H1 (cell line): ENCODE data around the gene ANXA2. TPM values are rescaled to one million over a fixed set of nuclear protein-coding genes. Genes with fewer than 3 reads are reported as not detected.

Experiments used
- CTCF ChIA-PET: fragments of 300-600 bp; sonication (Branson Sonifier 250); formaldehyde crosslinking; loops from one replicate; lab custom pipeline; 2021; ENCODE audit not compliant: partially characterized antibody; lab: Charles Lee
- POLR2A ChIA-PET: fragments of 300-600 bp; sonication (Branson Sonifier 250); formaldehyde crosslinking; loops from one replicate; lab custom pipeline; 2021; ENCODE audit warnings: inconsistent platforms; ENCODE audit not compliant: partially characterized antibody; lab: Charles Lee
- DNase-seq, 2 experiments: peaks; one replicate each; pipeline versions ENCODE4 v3.0.0 to v3.0.0-alpha.2; 2010 to 2022; ENCODE audit warnings: low spot score in 2 of 2, low read depth in 1 of 2, mixed read lengths in 1 of 2
- FAIRE-seq: peaks from 2 replicates; lab custom pipeline; 2011; peaks lifted over from hg19 to GRCh38; lab: Jason Lieb, UNC
- H2AFZ ChIP-seq: 2 replicates; pipeline ENCODE4 v1.8.1; 2012; ENCODE audit warnings: low read length, inconsistent platforms
- H2AK5ac ChIP-seq: 2 replicates; pipeline ENCODE4 v1.6.1; 2013; ENCODE audit warnings: low read depth, low read length
- H2BK120ac ChIP-seq: replicated peaks from 2 replicates; pipeline ENCODE3; 2013; ENCODE audit warnings: low read depth, low read length, inconsistent platforms
- H2BK12ac ChIP-seq: 2 replicates; pipeline ENCODE4 v1.6.1; 2013; ENCODE audit warnings: low read depth, low read length
- H2BK15ac ChIP-seq: 2 replicates; pipeline ENCODE4 v1.6.1; 2013; ENCODE audit warnings: low read length
- H2BK20ac ChIP-seq: 2 replicates; pipeline ENCODE4 v1.6.1; 2013; ENCODE audit warnings: low read length
- H2BK5ac ChIP-seq: 2 replicates; pipeline ENCODE4 v1.6.1; 2013; ENCODE audit warnings: low read depth, low read length
- H3K14ac ChIP-seq: 2 replicates; pipeline ENCODE4 v1.6.1; 2013; ENCODE audit warnings: inconsistent platforms; ENCODE audit not compliant: insufficient read length
- H3K18ac ChIP-seq: 2 replicates; pipeline ENCODE4 v1.6.1; 2013; ENCODE audit warnings: low read length; ENCODE audit errors: extremely low read depth
- H3K23ac ChIP-seq: 2 replicates; pipeline ENCODE4 v1.6.1; 2013; ENCODE audit warnings: inconsistent platforms; ENCODE audit not compliant: insufficient read length
- H3K23me2 ChIP-seq: 2 replicates; pipeline ENCODE4 v1.6.1; 2013; ENCODE audit warnings: low read depth, low read length
- H3K27ac ChIP-seq: 2 replicates; pipeline ENCODE4 v1.6.1; 2011; ENCODE audit warnings: low read depth, low read length, inconsistent platforms
- H3K27me3 ChIP-seq, 4 experiments: replicated peaks in 1 of 4; 1 replicate in 1 of 4; 2 replicates in 3 of 4; pipeline versions ENCODE4 v1.6.1 to v1.8.1; 2011 to 2013; ENCODE audit warnings: low read length in 3 of 4, mild to moderate bottlenecking in 3 of 4, inconsistent platforms in 2 of 4, mixed read lengths in 2 of 4, moderate library complexity in 1 of 4; ENCODE audit not compliant: control insufficient read depth in 3 of 4, insufficient read depth in 3 of 4; ENCODE audit errors: extremely low read depth in 1 of 4
- H3K36me3 ChIP-seq, 4 experiments: 2 replicates each; pipeline versions ENCODE4 v1.6.1 to v1.8.1; 2011 to 2013; ENCODE audit warnings: mild to moderate bottlenecking in 4 of 4, low read length in 3 of 4, moderate library complexity in 2 of 4, control low read depth in 1 of 4, inconsistent platforms in 1 of 4; ENCODE audit not compliant: insufficient read depth in 4 of 4, control insufficient read depth in 2 of 4
- H3K4ac ChIP-seq: replicated peaks from 2 replicates; pipeline ENCODE3; 2013; ENCODE audit warnings: low read length, low read depth, mixed read lengths, inconsistent platforms; ENCODE audit not compliant: insufficient read length
- H3K4me1 ChIP-seq, 4 experiments: replicated peaks in 1 of 4; 1 replicate in 1 of 4; 2 replicates in 3 of 4; pipeline versions ENCODE4 v1.6.1 to v1.8.1; 2011 to 2013; ENCODE audit warnings: low read length in 3 of 4, inconsistent platforms in 2 of 4, mixed read lengths in 1 of 4; ENCODE audit not compliant: insufficient read depth in 4 of 4, control insufficient read depth in 3 of 4
- H3K4me2 ChIP-seq, 2 experiments: 2 replicates each; pipeline versions ENCODE4 v1.6.1 to v1.8.1; 2011 to 2013; ENCODE audit warnings: low read depth in 2 of 2, low read length in 2 of 2, control low read depth in 1 of 2, inconsistent platforms in 1 of 2, mild to moderate bottlenecking in 1 of 2; ENCODE audit not compliant: insufficient read depth in 1 of 2
- H3K4me3 ChIP-seq, 4 experiments: fragments of 200-600, 300-600 bp in 1 of 4; sonication (generic), shearing (Covaris generic), sonication (Bioruptor Twin) in 1 of 4; 2 replicates each; pipeline versions ENCODE4 v1.5.1 to v1.8.1; 2011 to 2016; ENCODE audit warnings: low read length in 4 of 4, low read depth in 3 of 4, control low read depth in 2 of 4, inconsistent platforms in 2 of 4, mild to moderate bottlenecking in 2 of 4, mixed read lengths in 1 of 4, moderate library complexity in 1 of 4; ENCODE audit not compliant: insufficient read depth in 2 of 4; ENCODE audit errors: extremely low read depth in 1 of 4
- H3K56ac ChIP-seq: replicated peaks from 2 replicates; pipeline ENCODE3; 2013; ENCODE audit warnings: low read depth, mild to moderate bottlenecking, mixed read lengths, low read length, inconsistent platforms; ENCODE audit not compliant: insufficient read length
- H3K79me1 ChIP-seq: 2 replicates; pipeline ENCODE4 v1.6.1; 2013; ENCODE audit warnings: low read depth, low read length, control low read depth
- H3K79me2 ChIP-seq, 2 experiments: 2 replicates each; pipeline versions ENCODE4 v1.6.1 to v1.8.1; 2012 to 2013; ENCODE audit warnings: low read length in 2 of 2, mild to moderate bottlenecking in 2 of 2, inconsistent platforms in 1 of 2; ENCODE audit not compliant: insufficient read depth in 2 of 2, control insufficient read depth in 1 of 2
- H3K9ac ChIP-seq, 4 experiments: replicated peaks in 1 of 4; 1 replicate in 1 of 4; 2 replicates in 3 of 4; pipeline versions ENCODE4 v1.6.1 to v1.8.1; 2011 to 2013; ENCODE audit warnings: low read depth in 3 of 4, low read length in 3 of 4, control low read depth in 2 of 4, mild to moderate bottlenecking in 2 of 4, moderate library complexity in 2 of 4, inconsistent platforms in 1 of 4; ENCODE audit errors: extremely low read depth in 1 of 4
- H3K9me3 ChIP-seq, 2 experiments: 2 replicates each; pipeline versions ENCODE4 v1.6.1 to v1.8.1; 2012 to 2013; ENCODE audit warnings: mild to moderate bottlenecking in 2 of 2, moderate library complexity in 2 of 2, control low read depth in 1 of 2, inconsistent platforms in 1 of 2, low read depth in 1 of 2, low read length in 1 of 2, mixed read lengths in 1 of 2; ENCODE audit not compliant: insufficient read depth in 2 of 2
- H4K20me1 ChIP-seq, 2 experiments: replicated peaks in 1 of 2; 2 replicates each; pipeline versions ENCODE3 to v1.8.1; 2011 to 2013; ENCODE audit warnings: inconsistent platforms in 2 of 2, low read length in 2 of 2, mild to moderate bottlenecking in 1 of 2; ENCODE audit not compliant: insufficient read depth in 2 of 2, control insufficient read depth in 1 of 2
- H4K5ac ChIP-seq: 2 replicates; pipeline ENCODE4 v1.6.1; 2013; ENCODE audit warnings: low read length, low read depth, mixed read lengths, inconsistent platforms; ENCODE audit not compliant: insufficient read length
- H4K8ac ChIP-seq: 2 replicates; pipeline ENCODE4 v1.8.0; 2013; ENCODE audit warnings: mild to moderate bottlenecking, moderate library complexity, low read length, inconsistent platforms; ENCODE audit not compliant: insufficient read depth; ENCODE audit errors: extremely low read depth
- H4K91ac ChIP-seq: replicated peaks from 2 replicates; pipeline ENCODE3; 2013; ENCODE audit warnings: low read length, mixed read lengths, inconsistent platforms; ENCODE audit not compliant: insufficient read length
- CBX5 ChIP-seq: fragments of 300-800, 300-1000 bp; sonication (generic); IDR thresholded peaks from 2 replicates; pipeline ENCODE4 v1.7.1; 2016; ENCODE audit warnings: antibody characterized with exemption, low read length, low read depth
- CBX8 ChIP-seq: fragments of 300-800, 300-1000 bp; sonication (generic); IDR thresholded peaks from 2 replicates; pipeline ENCODE4 v1.7.1; 2016; ENCODE audit warnings: low read depth, low read length, borderline replicate concordance
- CEBPB ChIP-seq: IDR thresholded peaks from 2 replicates; pipeline ENCODE4 v1.6.1; 2012; ENCODE audit warnings: low read depth, low read length
- CTBP2 ChIP-seq: IDR thresholded peaks from 2 replicates; pipeline ENCODE4 v1.7.0; 2011; ENCODE audit warnings: borderline replicate concordance, mild to moderate bottlenecking, moderate library complexity, mixed read lengths, low read length; ENCODE audit not compliant: insufficient read depth, insufficient read length
- GTF2F1 ChIP-seq: IDR thresholded peaks from 2 replicates; pipeline ENCODE4 v1.6.1; 2012; ENCODE audit warnings: low read depth, low read length, improper control_type of control experiment, borderline replicate concordance
- NANOG ChIP-seq: IDR thresholded peaks from 2 replicates; pipeline ENCODE4 v1.6.1; 2011; ENCODE audit warnings: low read length, low read depth, mild to moderate bottlenecking, inconsistent platforms; ENCODE audit not compliant: insufficient read depth, poor library complexity, severe bottlenecking
- PHF8 ChIP-seq: fragments of 200-600 bp; sonication (generic); conservative IDR thresholded peaks from 2 replicates; pipeline ENCODE4 v1.7.1; 2012; ENCODE audit warnings: low read depth, mild to moderate bottlenecking, inconsistent platforms, low read length, moderate library complexity
- SIRT6 ChIP-seq: IDR thresholded peaks from one replicate; pipeline ENCODE4 v1.7.1; 2012; ENCODE audit warnings: low read length, inconsistent platforms
- SP1 ChIP-seq: IDR thresholded peaks from 2 replicates; pipeline ENCODE4 v1.6.1; 2011; ENCODE audit warnings: low read depth, low read length
- SP4 ChIP-seq: IDR thresholded peaks from 2 replicates; pipeline ENCODE4 v1.6.1; 2012; ENCODE audit warnings: low read length, inconsistent platforms
- WGBS, 2 experiments: shearing (Covaris generic) in 1 of 2; methylation state at CpG; one replicate each; pipeline versions ENCODE4 v1.1.6 to v1.1.7; 2013 to 2015; ENCODE audit warnings: low lambda C conversion rate in 2 of 2, mixed read lengths in 2 of 2, inconsistent platforms in 1 of 2, low coverage in 1 of 2, missing lambda C conversion rate in 1 of 2; ENCODE audit not compliant: insufficient replicate concordance in 2 of 2, insufficient coverage in 1 of 2, insufficient read length in 1 of 2; ENCODE audit errors: extremely low coverage in 1 of 2, missing lambda C conversion rate in 1 of 2; 5-methylcytosine and 5-hydroxymethylcytosine counted together
- polyA plus RNA-seq, 7 experiments: library from polyadenylated mRNA; depleted of rRNA in 3 of 7; stranded (reverse) in 5 of 7; unstranded in 2 of 7; fragments of >200 nt in 5 of 7; fragments of 200-250 nt in 2 of 7; gene quantifications; 1 replicate in 5 of 7; 2 replicates in 1 of 7; 4 replicates in 1 of 7; pipeline versions ENCODE4 v1.2.1 to v1.2.3, GENCODE V29; 2011 to 2013; ENCODE audit warnings: missing spikeins in 2 of 7, mixed read lengths in 2 of 7
- total RNA-seq: library from RNA; stranded (reverse); fragmentation: NEBNext Ultra II Directional; extraction: Animal tissue kit (Norgen Biotek cat#: 25700); gene quantifications from 2 replicates; pipeline ENCODE4 v1.2.1, GENCODE V29; 2021
- TF ChIP-seq, protein P1 (sequence below): IDR thresholded peaks from 2 replicates; pipeline ENCODE4 v1.6.1; 2011; ENCODE audit warnings: low read depth, mild to moderate bottlenecking, low read length; ENCODE audit not compliant: insufficient read depth

Gene ANXA2
- total and polyA plus RNA-seq, 2 of the 8 experiments (the other 6 are each of a cell fraction or from before 2014, with no cell fraction given): 178 to 217 TPM

DNA sequence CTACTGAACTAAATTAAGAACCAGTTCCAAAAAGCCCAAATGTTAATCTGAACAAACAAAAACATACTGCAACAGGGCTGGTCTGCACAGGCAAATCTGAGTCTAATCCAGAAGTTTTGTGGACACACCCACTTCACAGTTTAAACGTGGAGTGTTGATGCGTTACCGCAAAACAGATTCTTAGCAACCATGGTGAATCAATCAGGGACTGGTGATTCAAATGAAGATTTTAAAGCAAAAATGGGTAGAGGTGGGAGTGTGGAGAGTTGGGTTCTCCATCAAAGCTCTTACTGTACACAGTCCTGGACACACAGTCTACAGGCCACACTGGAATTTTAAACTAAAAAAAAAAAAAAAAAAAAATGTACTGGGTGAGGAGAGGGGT lies 5.2 kb downstream of the ANXA2 start:
- no peak overlapping the region for H2AFZ ChIP-seq
- no peak overlapping the region for H3K4me2 ChIP-seq
- no peaks in the 10 kb centered on the region for H3K9me3 ChIP-seq
- peaks cover 0 to 9% of the 10 kb centered on the region in 2 experiments for H4K20me1 ChIP-seq
- no peak overlapping the region for H2BK120ac ChIP-seq
- peaks cover 0 to 4% (median 2%) of the 10 kb centered on the region in 4 experiments; a peak in 5 of 7 replicates for H3K27me3 ChIP-seq
- DNase-seq (no peak), FAIRE-seq (no peak)
- H2AK5ac ChIP-seq: no peak overlapping the region
- no peak overlapping the region; the same call in 1 of the 2 replicates for H2BK12ac ChIP-seq
- H3K14ac ChIP-seq: no peak overlapping the region
- 85% methylated on average over 3 of the region's 3 CpGs; no CpG with 5 or more reads in 1 of the 2 experiments for WGBS, 2 experiments
- ChIA-PET CTCF (interaction anchor here (0.6 to 0.9 kb wide), 3 partner anchors 14 to 267 kb away, joined by 3 to 5 read pairs (median 4); no protein-coding TSS in a partner anchor), POLR2A (no interaction called here)
- no peak for TF ChIP-seq PHF8
- TF ChIP-seq CEBPB: no peak
- TF ChIP-seq SP1: no peak
- TF ChIP-seq CBX8: no peak
- TF ChIP-seq CBX5: no peak
- TF ChIP-seq SP4: no peak
- no peak for TF ChIP-seq CTBP2
- TF ChIP-seq, protein P1, sequence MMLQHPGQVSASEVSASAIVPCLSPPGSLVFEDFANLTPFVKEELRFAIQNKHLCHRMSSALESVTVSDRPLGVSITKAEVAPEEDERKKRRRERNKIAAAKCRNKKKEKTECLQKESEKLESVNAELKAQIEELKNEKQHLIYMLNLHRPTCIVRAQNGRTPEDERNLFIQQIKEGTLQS: no peak
- TF ChIP-seq GTF2F1: no peak
- no peak for TF ChIP-seq SIRT6
- no peak for TF ChIP-seq NANOG
- H2BK15ac ChIP-seq: no peak overlapping the region
- no peak overlapping the region for H3K23ac ChIP-seq
- peaks cover 11 to 27% (median 19%) of the 10 kb centered on the region in 4 experiments; a peak in 6 of 7 replicates for H3K4me1 ChIP-seq
- H3K9ac ChIP-seq: peak overlapping the region in 1 of 4 experiments; percentile 8; a peak in 2 of 7 replicates
- no peak overlapping the region for H2BK5ac ChIP-seq
- no peak overlapping the region for H3K56ac ChIP-seq
- H3K36me3 ChIP-seq: peaks cover 0 to 16% (median 0%) of the 10 kb centered on the region in 4 experiments; a peak in 1 of 8 replicates
- peaks cover 6% of the 10 kb centered on the region; the same call in 1 of the 2 replicates for H3K23me2 ChIP-seq
- H2BK20ac ChIP-seq: no peak overlapping the region
- no peak overlapping the region for H4K8ac ChIP-seq
- H3K27ac ChIP-seq: no peak overlapping the region
- H3K4me3 ChIP-seq: no peak overlapping the region
- H3K79me1 ChIP-seq: peaks cover 9% of the 10 kb centered on the region; the same call in 1 of the 2 replicates
- H4K91ac ChIP-seq: no peak overlapping the region
- H3K18ac ChIP-seq: no peak overlapping the region
- H3K4ac ChIP-seq: no peak overlapping the region
- H3K79me2 ChIP-seq: peaks cover 0 to 43% of the 10 kb centered on the region in 2 experiments; a peak in 2 of 4 replicates
- H4K5ac ChIP-seq: no peak overlapping the region
